Activated CD8-positive, alpha-beta memory T cell treated with anti-CD3 and anti-CD28 coated beads, Interleukin-2, amount 50 U/mL, for 48 hours (primary cell): Measurements from ENCODE around the gene DAB2IP.
A peak's percentile ranks its signal among the peaks of the same experiment; 100 is the strongest.

Experiments used
- DNase-seq: peaks from one replicate; pipeline ENCODE4 v3.0.0-alpha.2; 2020

Gene DAB2IP

GRCh38 chr9:121667214-121667613, 15.8 kb downstream of the DAB2IP start:
- DNase-seq = no peak

GRCh38 chr9:121667890-121668289, 16.5 kb downstream of the DAB2IP start:
- DNase-seq = no peak

GRCh38 chr9:121670431-121670830, 19.0 kb downstream of the DAB2IP start:
- DNase-seq = no peak

GRCh38 chr9:121671612-121672155, 20.2 kb downstream of the DAB2IP start:
- DNase-seq = no peak

GRCh38 chr9:121672213-121672612, 20.8 kb downstream of the DAB2IP start:
- DNase-seq = no peak

- DNase-seq = no peak
Observed at GRCh38 chr9:121672986-121673385, 21.6 kb downstream of the DAB2IP start.

- no peak for DNase-seq
Observed at GRCh38 chr9:121673576-121673975, 22.1 kb downstream of the DAB2IP start.

GRCh38 chr9:121674017-121674416, 22.6 kb downstream of the DAB2IP start:
- no peak for DNase-seq

- DNase-seq = no peak
Observed at GRCh38 chr9:121674952-121675351, 23.5 kb downstream of the DAB2IP start.

GRCh38 chr9:121675381-121675780, 23.9 kb downstream of the DAB2IP start:
- no peak for DNase-seq

- DNase-seq = no peak
Observed at GRCh38 chr9:121675969-121676822, 24.8 kb downstream of the DAB2IP start.

GRCh38 chr9:121676926-121677325, 25.5 kb downstream of the DAB2IP start:
- DNase-seq = no peak

GRCh38 chr9:121678501-121679022, 27.1 kb downstream of the DAB2IP start:
- no peak for DNase-seq

- DNase-seq = no peak
Observed at GRCh38 chr9:121679901-121680635, 28.6 kb downstream of the DAB2IP start.

GRCh38 chr9:121681404-121681803, 30.0 kb downstream of the DAB2IP start:
- DNase-seq = no peak

- DNase-seq = no peak
Observed at GRCh38 chr9:121682201-121682600, 30.8 kb downstream of the DAB2IP start.

- DNase-seq = no peak
Observed at GRCh38 chr9:121682926-121683515, 31.6 kb downstream of the DAB2IP start.

GRCh38 chr9:121683652-121684051, 32.2 kb downstream of the DAB2IP start:
- DNase-seq = no peak

GRCh38 chr9:121684381-121685145, 33.1 kb downstream of the DAB2IP start:
- peak; percentile 65 for DNase-seq

- DNase-seq = no peak
Observed at GRCh38 chr9:121685146-121685794, 33.8 kb downstream of the DAB2IP start.

GRCh38 chr9:121685795-121686377, 34.5 kb downstream of the DAB2IP start:
- DNase-seq = no peak
